OCI-LY1 (cell line): Measurements from ENCODE around the gene GOT2.

Experiments
- H2AFZ ChIP-seq: fragments of 200-600 bp; sonication (generic), shearing (Covaris generic); 2 replicates; pipeline ENCODE4 v1.6.0; 2014; ENCODE audit warnings: antibody characterized with exemption, mild to moderate bottlenecking, low read length
- H3F3A ChIP-seq: fragments of 200-600 bp; sonication (generic), shearing (Covaris generic); 2 replicates; pipeline ENCODE4 v1.6.0; 2014; ENCODE audit warnings: mild to moderate bottlenecking, antibody characterized with exemption, low read length, moderate library complexity; ENCODE audit not compliant: insufficient read depth
- H3K27ac ChIP-seq: fragments of 200-600 bp; sonication (generic); 2 replicates; pipeline ENCODE4 v1.5.1; 2014; ENCODE audit warnings: low read length, mixed run types, mild to moderate bottlenecking, low read depth; ENCODE audit not compliant: poor library complexity, severe bottlenecking
- H3K27me3 ChIP-seq: fragments of 200-600 bp; sonication (generic); 2 replicates; pipeline ENCODE4 v1.6.0; 2014; ENCODE audit warnings: antibody characterized with exemption, mild to moderate bottlenecking, low read length, moderate library complexity; ENCODE audit not compliant: insufficient read depth
- H3K36me3 ChIP-seq: fragments of 200-600 bp; sonication (generic); 2 replicates; pipeline ENCODE4 v1.6.1; 2014; ENCODE audit warnings: mild to moderate bottlenecking, antibody characterized with exemption, low read length, moderate library complexity, mixed read lengths; ENCODE audit not compliant: insufficient read depth
- H3K4me1 ChIP-seq: fragments of 200-600 bp; sonication (generic); 2 replicates; pipeline ENCODE4 v1.5.1; 2014; ENCODE audit warnings: mild to moderate bottlenecking, low read length, moderate library complexity; ENCODE audit not compliant: insufficient read depth, severe bottlenecking
- H3K4me2 ChIP-seq: fragments of 200-600 bp; sonication (generic), shearing (Covaris generic); 2 replicates; pipeline ENCODE4 v1.6.1; 2014; ENCODE audit warnings: low read length
- H3K4me3 ChIP-seq: fragments of 200-600 bp; sonication (generic); 2 replicates; pipeline ENCODE4 v1.5.1; 2014; ENCODE audit warnings: low read length, low read depth, mild to moderate bottlenecking, mixed read lengths; ENCODE audit not compliant: poor library complexity, severe bottlenecking
- H3K79me2 ChIP-seq: fragments of 200-600 bp; shearing (Covaris generic); 2 replicates; pipeline ENCODE4 v1.6.1; 2016; ENCODE audit warnings: mixed run types, low read length, mixed read lengths; ENCODE audit not compliant: insufficient read depth
- H3K9ac ChIP-seq: fragments of 200-600 bp; sonication (generic), shearing (Covaris generic); 2 replicates; pipeline ENCODE4 v1.6.1; 2014; ENCODE audit warnings: mild to moderate bottlenecking, low read length, mixed read lengths
- H3K9me2 ChIP-seq: fragments of 200-600 bp; sonication (generic), shearing (Covaris generic); 2 replicates; pipeline ENCODE4 v1.6.1; 2014; ENCODE audit warnings: low read depth, mild to moderate bottlenecking, low read length, mixed read lengths
- H3K9me3 ChIP-seq: fragments of 200-600 bp; shearing (Covaris generic); 2 replicates; pipeline ENCODE4 v1.6.1; 2014; ENCODE audit warnings: low read length, mixed read lengths
- H4K20me1 ChIP-seq: fragments of 200-600 bp; sonication (generic), shearing (Covaris generic); 2 replicates; pipeline ENCODE4 v1.6.0; 2016; ENCODE audit warnings: mild to moderate bottlenecking, low read length; ENCODE audit not compliant: insufficient read depth
- EZH2 ChIP-seq: fragments of 200-600 bp; sonication (generic), shearing (Covaris generic); IDR thresholded peaks from 2 replicates; pipeline ENCODE4 v1.8.0; 2017; ENCODE audit warnings: borderline replicate concordance, mixed run types, mild to moderate bottlenecking, antibody characterized with exemption, low read length, moderate library complexity, mixed read lengths
- TF ChIP-seq, protein P1 (sequence below): fragments of 200-600 bp; sonication (generic), shearing (Covaris generic); IDR thresholded peaks from 2 replicates; pipeline ENCODE4 v1.5.1; 2017; ENCODE audit warnings: mild to moderate bottlenecking, antibody characterized with exemption, low read length, moderate library complexity, mixed read lengths

GOT2 gene

DNA sequence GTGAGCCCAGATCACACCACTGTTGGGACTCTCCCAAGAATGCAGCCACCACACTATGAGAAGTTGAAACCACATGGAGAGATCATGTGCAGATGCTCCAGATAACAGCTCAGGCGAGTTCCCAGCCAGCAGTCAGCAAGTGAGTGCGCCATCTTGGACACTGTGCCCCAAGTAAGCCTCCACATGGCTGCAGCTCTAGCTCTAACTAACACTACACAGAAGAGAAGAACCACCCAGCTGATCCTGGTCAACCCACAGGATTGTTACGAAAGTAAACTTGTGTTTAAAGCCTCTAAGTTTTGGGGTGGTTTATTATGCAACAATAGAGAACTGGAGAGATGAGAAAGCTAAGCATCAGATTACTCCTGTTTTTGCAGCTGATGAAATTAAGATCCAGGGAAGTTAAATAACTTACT, 75.3 kb downstream of the GOT2 start:
- H3K4me2 ChIP-seq = no peak overlapping the region
- no peaks in the 10 kb centered on the region for H3K9me2 ChIP-seq
- H3K27me3 ChIP-seq = no peaks in the 10 kb centered on the region
- no peaks in the 10 kb centered on the region for H3K36me3 ChIP-seq
- H3K27ac ChIP-seq = no peak overlapping the region
- no peaks in the 10 kb centered on the region for H3F3A ChIP-seq
- H2AFZ ChIP-seq = no peak overlapping the region
- no peaks in the 10 kb centered on the region for H4K20me1 ChIP-seq
- no peaks in the 10 kb centered on the region for H3K9me3 ChIP-seq
- H3K4me3 ChIP-seq = no peak overlapping the region
- H3K9ac ChIP-seq = no peak overlapping the region
- H3K79me2 ChIP-seq = no peaks in the 10 kb centered on the region
- no peaks in the 10 kb centered on the region for H3K4me1 ChIP-seq
- no peak for TF ChIP-seq EZH2
- TF ChIP-seq, protein P1, sequence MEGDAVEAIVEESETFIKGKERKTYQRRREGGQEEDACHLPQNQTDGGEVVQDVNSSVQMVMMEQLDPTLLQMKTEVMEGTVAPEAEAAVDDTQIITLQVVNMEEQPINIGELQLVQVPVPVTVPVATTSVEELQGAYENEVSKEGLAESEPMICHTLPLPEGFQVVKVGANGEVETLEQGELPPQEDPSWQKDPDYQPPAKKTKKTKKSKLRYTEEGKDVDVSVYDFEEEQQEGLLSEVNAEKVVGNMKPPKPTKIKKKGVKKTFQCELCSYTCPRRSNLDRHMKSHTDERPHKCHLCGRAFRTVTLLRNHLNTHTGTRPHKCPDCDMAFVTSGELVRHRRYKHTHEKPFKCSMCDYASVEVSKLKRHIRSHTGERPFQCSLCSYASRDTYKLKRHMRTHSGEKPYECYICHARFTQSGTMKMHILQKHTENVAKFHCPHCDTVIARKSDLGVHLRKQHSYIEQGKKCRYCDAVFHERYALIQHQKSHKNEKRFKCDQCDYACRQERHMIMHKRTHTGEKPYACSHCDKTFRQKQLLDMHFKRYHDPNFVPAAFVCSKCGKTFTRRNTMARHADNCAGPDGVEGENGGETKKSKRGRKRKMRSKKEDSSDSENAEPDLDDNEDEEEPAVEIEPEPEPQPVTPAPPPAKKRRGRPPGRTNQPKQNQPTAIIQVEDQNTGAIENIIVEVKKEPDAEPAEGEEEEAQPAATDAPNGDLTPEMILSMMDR = no peak
